ENCODE data around the gene CFAP61.
A peak's percentile ranks its signal among the peaks of the same experiment; 100 is the strongest.

CFAP61 gene

DNA sequence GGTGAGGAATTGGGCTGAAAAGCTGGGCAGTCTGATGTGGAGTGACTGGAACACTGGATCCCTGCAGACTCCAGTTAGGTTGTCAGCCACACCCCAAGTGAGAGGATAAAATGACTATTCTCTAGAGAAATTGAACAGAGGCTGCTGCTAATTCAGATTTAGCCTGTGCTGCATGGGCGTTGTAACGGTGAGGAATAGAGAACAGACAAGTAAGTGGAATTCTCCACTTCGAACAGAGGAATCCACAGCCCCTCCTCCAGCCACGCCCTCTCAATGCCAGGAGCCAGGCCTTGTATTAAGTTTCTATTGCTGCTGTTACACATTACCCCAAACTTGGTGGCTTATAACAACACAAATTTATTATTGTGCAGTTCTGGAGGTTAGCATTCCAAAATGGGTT, 109.3 kb downstream of the CFAP61 start:
- DNase-seq (ENCODE audit: low read depth in 2 of 2) = no peak

DNA sequence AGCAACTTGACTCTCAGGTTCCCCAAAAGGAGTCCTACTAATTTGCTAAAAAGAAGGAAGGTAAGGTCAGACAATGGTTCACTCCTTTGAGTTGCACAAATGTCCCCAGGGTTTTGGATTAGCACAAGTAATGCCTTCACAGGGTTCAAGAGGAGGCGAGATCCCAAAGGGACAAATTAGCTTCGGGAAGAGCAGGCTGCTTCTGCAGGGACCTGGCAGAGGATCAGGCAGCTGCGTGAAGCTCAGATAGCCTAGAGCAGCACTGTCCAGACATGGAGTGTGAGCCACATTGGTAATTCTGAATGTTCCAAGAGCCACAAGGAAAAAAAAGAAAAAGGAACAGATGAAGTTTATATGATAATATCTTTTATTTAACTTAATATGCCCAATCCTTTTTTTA, 115.4 kb downstream of the CFAP61 start:
- no peak for DNase-seq (ENCODE audit: low read depth in 2 of 2)

DNA sequence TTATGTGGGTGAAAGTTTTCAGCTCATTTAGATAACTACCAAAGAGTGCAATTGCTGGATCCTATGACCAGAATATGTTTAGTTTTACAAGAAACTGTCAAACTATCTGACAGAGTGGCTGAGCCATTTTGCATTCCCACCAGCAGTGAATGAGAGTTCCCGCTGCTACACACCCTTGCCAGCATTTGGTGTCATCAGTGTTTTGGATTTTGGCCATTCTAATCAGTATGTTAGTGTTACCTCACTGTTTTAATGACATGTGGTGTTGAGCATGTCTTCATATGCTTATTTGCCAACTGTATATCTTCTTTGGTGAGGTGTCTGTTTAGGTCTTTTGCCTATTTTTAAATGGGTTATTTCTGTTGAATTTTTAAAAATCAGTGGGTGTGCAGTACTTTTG, 120.9 kb downstream of the CFAP61 start:
- DNase-seq (ENCODE audit: low read depth in 2 of 2) = no peak

DNA sequence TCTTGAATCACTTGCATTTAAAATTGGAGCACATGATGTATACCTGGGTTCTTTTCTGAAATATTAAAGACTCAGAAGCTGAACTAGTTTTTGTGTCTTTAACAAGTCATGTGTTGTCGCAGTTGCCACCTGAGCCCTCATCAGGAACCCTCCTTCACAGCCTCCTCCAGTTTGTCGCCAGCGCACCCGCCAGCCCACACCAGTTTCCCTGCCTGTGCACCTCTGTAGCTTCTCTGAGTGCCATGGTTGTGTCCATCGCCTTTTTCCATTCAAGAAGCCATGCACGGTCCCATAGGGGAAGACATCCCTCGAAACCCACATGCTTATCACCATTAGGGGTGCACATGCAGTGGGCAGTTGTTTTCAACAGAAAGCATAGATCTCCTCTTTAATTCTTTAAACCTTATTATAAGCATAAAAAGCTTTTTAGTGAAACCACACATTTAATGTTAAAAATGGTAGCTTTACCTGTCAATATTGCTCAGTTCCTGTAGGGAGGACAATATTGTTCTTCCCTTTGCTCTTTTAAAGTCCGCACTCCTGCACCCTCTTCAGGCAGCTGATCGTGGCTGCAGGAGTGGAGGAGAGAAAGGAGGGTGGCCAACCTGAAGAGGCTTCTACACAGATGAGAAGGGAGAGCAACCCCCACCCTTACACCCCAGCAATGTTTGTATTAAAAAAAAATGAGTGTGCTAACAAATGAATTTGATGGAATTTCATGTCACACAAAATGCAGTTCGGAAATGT, 121.9 kb downstream of the CFAP61 start:
- DNase-seq (ENCODE audit: low read depth in 2 of 2) = no peak

DNA sequence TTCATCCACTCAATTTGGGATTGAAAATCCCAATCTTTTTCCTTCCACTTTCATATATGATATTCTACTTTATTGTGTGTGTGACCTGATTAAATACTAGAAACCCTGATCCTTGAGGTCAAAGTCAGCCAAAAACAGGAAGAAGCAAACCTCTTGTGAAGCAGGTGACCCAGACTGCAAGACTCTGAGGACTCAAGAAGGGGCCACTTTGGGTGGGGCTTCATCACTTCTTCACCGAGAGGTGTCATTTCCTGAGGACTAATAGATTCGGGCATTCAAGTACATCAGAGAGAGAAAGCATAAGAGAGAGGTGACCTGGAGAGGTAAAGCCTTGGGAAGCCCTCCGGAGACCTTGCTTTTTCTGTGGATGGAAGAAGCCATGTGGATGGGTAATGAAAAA, 129.0 kb downstream of the CFAP61 start:
- no peak for DNase-seq (ENCODE audit: low read depth in 2 of 2)

DNA sequence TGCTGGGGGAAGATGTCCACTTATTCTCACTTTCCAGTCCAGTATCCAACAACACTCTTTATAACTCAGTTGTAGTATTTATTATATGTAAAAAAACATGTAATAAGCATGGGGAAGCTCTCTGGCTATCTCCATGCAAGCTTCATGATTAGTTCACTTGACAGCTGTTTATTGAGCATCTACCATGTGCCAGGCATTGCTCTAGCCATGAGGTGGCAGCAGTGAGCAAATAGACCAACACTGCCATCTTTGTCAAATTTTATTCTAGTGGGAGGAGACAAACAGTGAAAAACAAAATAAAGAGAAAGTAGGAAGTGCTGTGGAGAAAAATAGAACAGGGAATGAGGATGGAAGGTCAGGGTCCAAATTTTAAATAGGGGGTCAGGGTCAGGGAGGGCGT, 131.8 kb downstream of the CFAP61 start:
- peak in 1 of 2 donors; percentile 7 for DNase-seq (ENCODE audit: low read depth in 2 of 2)

DNA sequence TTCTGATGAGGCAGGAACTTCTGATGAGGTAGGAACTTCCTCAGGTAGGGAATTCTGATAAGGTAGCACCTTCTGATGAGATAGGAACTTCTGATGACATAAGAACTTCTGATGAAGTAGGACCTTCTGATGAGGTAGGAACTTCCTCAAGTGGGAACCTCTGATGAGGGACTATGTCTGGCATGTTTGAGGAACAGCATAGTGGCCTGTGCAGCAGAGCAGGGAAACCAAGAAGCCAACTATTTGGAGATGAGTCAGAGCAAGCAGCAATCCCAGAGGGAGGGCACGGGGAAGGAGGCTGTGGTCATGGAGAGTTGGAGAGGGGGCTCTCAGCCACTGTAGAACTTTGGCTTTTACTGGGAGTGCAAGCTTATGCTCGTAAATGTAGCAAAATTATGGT, 132.4 kb downstream of the CFAP61 start:
- no peak for DNase-seq (ENCODE audit: low read depth in 2 of 2)

DNA sequence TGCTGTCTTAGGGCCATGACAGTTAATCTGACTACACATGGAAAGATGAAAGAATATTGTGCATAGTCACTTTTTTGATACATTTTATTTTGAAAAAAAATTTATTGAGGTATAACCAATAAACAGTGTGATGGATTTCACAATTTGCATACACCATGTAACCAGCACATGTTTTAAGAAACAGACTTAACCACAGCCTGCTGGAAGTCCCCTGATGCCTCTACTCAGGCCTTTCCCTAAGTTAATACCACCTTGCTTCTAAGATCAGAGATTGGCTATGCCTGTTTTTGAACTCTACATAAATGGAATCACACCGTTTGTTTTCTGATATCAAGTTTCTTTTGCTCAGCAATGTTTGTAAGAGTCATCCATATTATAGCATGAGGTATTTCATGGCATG, 136.3 kb downstream of the CFAP61 start:
- DNase-seq (ENCODE audit: low read depth in 2 of 2) = no peak

- DNase-seq (ENCODE audit: low read depth in 2 of 2) = no peak
Observed at GRCh38 chr20:20192366-20192765, 140.0 kb downstream of the CFAP61 start.

DNA sequence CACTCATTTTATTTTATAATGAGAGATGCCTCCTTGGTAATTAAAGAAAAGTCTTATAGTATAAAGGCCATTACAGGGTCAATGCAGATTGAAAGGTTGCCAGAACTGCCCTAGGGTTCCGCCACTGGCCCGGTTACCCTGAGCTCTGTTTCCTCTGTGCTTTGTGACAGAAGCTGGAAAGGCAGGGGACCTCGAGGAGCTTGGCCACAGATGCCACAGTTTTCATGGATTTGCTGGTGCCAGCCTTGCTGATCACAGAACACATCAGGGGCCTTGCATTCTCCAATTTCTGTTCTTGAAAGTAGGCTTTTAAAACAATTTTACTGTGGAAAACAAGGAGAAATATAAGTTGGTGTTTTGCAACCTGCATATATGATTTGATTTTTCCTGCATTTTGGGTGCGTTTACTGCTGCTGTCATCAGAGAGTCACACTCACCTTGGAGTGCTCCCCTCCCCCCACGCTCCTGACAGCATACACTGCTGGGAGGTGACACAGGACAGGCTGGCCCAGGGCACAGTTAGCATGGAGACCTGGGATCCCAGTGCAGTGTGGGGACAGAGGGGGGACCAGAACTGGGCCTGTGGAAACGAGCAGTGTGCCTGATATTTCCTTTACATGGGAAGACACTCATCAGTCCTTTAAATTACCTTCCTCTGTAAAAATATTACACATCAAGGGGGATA, 142.8 kb downstream of the CFAP61 start:
- DNase-seq (ENCODE audit: low read depth in 2 of 2) = no peak

GRCh38 chr20:20196610-20197009, 144.3 kb downstream of the CFAP61 start:
- no peak for DNase-seq (ENCODE audit: low read depth in 2 of 2)

DNA sequence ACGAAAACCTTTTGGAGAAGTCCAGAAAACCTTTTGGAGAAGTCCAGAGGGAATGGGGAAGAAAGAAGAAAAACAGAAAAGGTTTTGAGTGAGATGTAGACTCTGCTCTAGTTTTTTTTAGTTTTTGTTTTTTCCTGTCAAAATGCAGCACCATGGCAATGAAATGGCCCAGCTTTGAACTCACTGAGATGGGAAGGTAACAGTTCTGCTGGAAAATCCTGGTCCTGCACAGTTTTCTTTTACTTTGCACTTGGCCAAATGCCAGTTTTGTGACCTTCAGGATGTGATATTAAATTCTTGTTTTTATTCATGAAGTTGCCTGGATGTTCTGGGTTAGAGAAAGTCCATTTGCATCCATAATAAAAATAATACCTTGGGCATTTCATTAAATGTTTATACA, 145.7 kb downstream of the CFAP61 start:
- no peak for DNase-seq (ENCODE audit: low read depth in 2 of 2)

GRCh38 chr20:20199361-20200160, 147.2 kb downstream of the CFAP61 start:
- no peak for DNase-seq (ENCODE audit: low read depth in 2 of 2)

DNA sequence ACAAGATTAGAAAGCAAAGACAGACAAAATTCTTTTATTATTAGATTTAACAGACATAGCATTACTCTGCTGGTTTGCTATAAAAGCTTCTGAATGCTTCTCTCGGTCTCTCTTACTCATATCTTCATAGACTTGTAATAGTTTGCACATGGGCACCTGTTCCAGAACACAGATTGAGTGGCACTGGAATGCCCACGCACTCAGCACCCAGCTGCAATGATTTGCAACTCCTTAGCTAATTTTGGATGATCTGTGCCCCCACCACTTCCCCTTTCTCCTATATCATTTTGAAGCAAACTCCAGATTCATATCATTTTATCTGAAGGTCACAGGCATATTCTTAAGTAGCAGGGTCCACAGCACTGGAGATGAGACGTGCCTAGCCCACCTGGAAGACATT, 148.8 kb downstream of the CFAP61 start:
- no peak for DNase-seq (ENCODE audit: low read depth in 2 of 2)

DNA sequence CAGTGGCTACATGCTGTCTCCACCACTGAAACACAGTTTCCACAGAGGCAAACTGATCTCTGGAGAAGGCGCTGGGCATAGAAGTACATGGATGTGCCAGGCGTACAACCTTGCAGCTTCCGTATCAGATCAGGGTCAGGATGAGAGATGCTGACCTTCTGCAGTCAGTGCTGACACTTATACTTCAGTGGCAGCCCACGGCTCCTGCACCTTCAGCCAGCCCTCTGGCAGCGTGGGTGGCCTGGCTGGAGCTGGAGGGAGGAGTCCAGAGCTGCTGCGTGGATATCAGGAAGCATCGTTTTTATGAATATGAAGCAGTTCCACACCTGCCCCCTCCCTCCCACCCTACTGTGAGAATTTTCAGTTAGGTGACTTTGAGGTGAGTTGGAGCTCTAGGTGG, 149.3 kb downstream of the CFAP61 start:
- no peak for DNase-seq (ENCODE audit: low read depth in 2 of 2)

DNA sequence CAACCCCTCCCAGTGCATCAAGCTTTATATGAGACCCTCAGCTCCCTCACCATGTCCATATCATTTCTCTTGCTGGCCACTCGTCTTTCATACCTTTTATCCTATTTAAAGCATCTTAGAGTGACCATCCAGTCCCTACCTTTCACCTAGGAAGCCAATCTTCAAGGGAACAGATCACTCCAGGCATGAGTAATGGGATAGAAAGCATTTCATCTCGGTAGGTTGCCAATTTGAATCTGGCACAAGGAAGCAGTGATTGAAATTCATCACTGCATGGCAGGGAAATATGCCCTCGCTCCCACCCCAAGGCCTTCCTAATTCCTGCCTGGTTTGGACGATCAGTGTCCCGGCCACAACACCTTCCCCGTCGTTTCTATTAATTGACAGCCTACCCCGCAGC, 150.4 kb downstream of the CFAP61 start:
- DNase-seq (ENCODE audit: low read depth in 2 of 2) = no peak

DNA sequence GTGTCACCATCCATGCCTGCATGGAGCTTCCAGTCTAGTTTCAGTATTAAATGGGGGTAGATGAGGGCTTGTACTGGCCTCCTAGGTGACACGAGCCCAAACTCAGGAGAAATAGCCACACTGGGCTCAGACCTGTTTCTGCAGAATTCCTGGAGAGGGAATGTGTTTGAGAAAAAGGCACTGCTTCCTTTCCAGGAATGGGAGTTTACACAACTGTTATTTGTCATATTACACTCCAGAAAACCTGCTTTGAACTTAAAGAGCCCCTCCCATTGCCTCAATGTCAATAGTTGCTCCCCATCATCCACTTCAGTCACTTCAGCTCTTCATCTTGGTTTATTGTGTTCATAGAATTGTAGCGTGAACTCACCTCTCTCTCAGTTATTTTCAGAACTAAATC, 151.5 kb downstream of the CFAP61 start:
- no peak for DNase-seq (ENCODE audit: low read depth in 2 of 2)

DNA sequence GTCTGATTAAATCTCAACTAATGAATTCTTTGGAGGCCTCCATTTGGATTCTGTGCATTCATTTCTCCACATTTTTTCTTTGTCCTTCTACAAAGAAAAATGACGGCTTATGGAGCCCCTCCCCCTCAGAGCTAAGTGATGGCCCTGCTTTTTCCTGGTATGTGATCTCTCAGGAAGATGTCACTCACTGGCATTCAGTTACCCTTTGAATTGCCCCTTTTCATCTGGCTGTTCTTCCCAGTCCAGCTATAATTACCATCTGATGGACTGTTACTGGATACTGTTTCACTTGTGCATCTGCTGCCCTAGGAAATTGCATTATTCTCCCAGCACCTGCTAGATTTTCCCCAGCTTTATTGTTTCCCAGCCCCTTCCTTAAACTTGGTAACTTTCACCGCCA, 151.9 kb downstream of the CFAP61 start:
- DNase-seq (ENCODE audit: low read depth in 2 of 2) = no peak

GRCh38 chr20:20205141-20205861, 153.0 kb downstream of the CFAP61 start:
- no peak for DNase-seq (ENCODE audit: low read depth in 2 of 2)

DNA sequence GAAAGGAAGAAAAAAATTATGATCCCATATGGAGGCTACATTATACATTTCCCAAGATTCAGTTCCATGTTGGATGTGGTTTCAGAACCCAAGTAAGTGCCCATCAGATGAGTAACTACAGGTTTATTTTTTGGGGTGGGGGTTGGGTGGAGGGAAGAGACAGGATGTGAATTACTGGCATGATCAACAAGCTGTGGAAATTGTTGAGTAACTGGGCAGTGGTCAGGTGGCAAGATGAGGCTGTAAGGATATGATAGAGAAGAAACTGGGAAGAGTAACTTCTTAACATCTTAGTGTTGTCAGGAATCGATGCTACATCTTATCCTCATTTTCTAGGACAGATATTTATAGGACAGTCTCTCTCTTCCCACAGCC, 153.5 kb downstream of the CFAP61 start:
- no peak for DNase-seq (ENCODE audit: low read depth in 2 of 2)

GRCh38 chr20:20206788-20207187, 154.5 kb downstream of the CFAP61 start:
- DNase-seq (ENCODE audit: low read depth in 2 of 2) = no peak

- no peak for DNase-seq (ENCODE audit: low read depth in 2 of 2)
Observed at GRCh38 chr20:20207291-20207690, 155.0 kb downstream of the CFAP61 start.
